GM20000 (cell line): ENCODE measurements around the gene PAX3.

ENCODE experiments used
- DNase-seq: peaks from one replicate; pipeline ENCODE4 v3.0.0; 2012; ENCODE audit warnings: low spot score
- CTCF ChIP-seq: IDR thresholded peaks from 2 replicates; pipeline ENCODE4 v1.5.1; 2012; ENCODE audit warnings: mild to moderate bottlenecking, control low read depth; ENCODE audit errors: extremely low read depth, missing control alignments

The PAX3 gene

GRCh38 chr2:222300726-222301052 lies 1.9 kb upstream of the PAX3 start:
- TF ChIP-seq CTCF: no peak
- no peak for DNase-seq

- TF ChIP-seq CTCF: no peak
- no peak for DNase-seq
Measured at GRCh38 chr2:222299906-222300725, 1.3 kb upstream of the PAX3 start.

- no peak for TF ChIP-seq CTCF
- no peak for DNase-seq
Measured at GRCh38 chr2:222298001-222298310, 842 bp downstream of the PAX3 start.

- TF ChIP-seq CTCF: no peak
Measured at GRCh38 chr2:222297600-222297935, 1.2 kb downstream of the PAX3 start.

GRCh38 chr2:222296911-222297599 lies 1.7 kb downstream of the PAX3 start:
- no peak for TF ChIP-seq CTCF
- no peak for DNase-seq

More at GRCh38 chr2:222297600-222297935, 1.2 kb downstream of the PAX3 start:
- no peak for DNase-seq

GRCh38 chr2:222296311-222296741 lies 2.5 kb downstream of the PAX3 start:
- TF ChIP-seq CTCF: no peak
- no peak for DNase-seq

GRCh38 chr2:222295368-222296062 lies 3.3 kb downstream of the PAX3 start:
- DNase-seq: no peak
- TF ChIP-seq CTCF: no peak
